ENCODE results near the gene FOXD1.

DNA sequence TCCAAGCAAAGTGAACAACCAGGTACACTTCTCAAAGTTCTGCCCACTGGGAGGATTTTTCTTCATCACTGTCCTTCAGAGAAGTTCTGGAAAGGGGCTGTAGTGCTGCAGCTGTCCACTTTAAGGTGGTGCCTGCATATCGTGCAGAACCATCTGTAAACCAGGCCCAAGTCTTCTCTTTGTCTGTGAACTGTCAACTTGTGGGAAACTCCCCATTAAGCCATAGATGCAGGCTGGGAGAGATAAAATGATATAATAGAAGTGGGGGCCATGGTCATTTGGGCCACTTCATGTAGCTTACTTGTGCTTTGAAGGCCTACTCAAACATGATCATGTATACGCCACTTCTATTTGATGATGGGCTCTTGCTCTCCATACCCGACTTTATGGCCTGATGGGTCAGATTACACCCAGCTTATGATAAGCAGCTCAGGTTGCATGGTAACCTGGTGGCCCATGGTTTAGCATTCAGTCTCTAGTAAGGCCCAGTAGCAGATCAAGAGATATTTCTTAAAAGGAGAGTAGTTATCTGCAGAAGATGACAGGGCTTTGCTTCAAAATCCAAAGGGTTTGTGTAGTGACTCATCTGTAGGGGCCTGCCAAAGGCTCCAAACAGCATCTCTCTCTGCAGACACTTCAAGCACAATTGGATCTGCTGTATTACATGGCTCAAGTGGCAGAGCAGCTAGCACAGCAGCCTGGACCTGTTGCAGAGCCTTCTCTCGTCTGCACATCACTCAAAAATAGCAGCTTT lies 34.0 kb upstream of the FOXD1 start:
- TF ChIP-seq, protein P1, sequence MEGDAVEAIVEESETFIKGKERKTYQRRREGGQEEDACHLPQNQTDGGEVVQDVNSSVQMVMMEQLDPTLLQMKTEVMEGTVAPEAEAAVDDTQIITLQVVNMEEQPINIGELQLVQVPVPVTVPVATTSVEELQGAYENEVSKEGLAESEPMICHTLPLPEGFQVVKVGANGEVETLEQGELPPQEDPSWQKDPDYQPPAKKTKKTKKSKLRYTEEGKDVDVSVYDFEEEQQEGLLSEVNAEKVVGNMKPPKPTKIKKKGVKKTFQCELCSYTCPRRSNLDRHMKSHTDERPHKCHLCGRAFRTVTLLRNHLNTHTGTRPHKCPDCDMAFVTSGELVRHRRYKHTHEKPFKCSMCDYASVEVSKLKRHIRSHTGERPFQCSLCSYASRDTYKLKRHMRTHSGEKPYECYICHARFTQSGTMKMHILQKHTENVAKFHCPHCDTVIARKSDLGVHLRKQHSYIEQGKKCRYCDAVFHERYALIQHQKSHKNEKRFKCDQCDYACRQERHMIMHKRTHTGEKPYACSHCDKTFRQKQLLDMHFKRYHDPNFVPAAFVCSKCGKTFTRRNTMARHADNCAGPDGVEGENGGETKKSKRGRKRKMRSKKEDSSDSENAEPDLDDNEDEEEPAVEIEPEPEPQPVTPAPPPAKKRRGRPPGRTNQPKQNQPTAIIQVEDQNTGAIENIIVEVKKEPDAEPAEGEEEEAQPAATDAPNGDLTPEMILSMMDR (conservative IDR thresholded peaks at IDR 0.05; ENCODE audit: low read depth, low read length) = no peak
- TF ChIP-seq EZH2 (IDR thresholded peaks at IDR 0.05; ENCODE audit: borderline replicate concordance, low read depth, low read length, poor library complexity, severe bottlenecking) = no peak

Data from A673 (cell line).